Vagina (tissue), 2 donors: Measurements from ENCODE around the gene PLCB2.

Experiments used
- CTCF ChIP-seq, 3 experiments: fragments of 450-650 bp in 2 of 3; fragments of 200-600 bp in 1 of 3; sonication (generic) in 1 of 3; IDR thresholded peaks; one replicate each; pipeline ENCODE4 v1.5.1; 2017 to 2019; ENCODE audit warnings: antibody characterized with exemption in 3 of 3, mild to moderate bottlenecking in 2 of 3, moderate library complexity in 2 of 3
- POLR2A ChIP-seq, 2 donors: fragments of 450-650 bp; IDR thresholded peaks; one replicate each; pipeline ENCODE4 v1.6.1; 2017; ENCODE audit warnings: antibody characterized with exemption in 2 of 2, mild to moderate bottlenecking in 2 of 2, moderate library complexity in 2 of 2

- no peak for TF ChIP-seq CTCF (IDR thresholded peaks at IDR 0.05)
- no peak for TF ChIP-seq POLR2A (IDR thresholded peaks at IDR 0.05)
Measured at GRCh38 chr15:40263024-40263754, 44.5 kb downstream of the PLCB2 start.
